HG03354 (cell line): ENCODE results near the gene TMEM266.

ENCODE experiments used
- ATAC-seq: cut with Tn5 transposase; IDR thresholded peaks from one replicate; pipeline ENCODE4 v1.9.1; 2021; ENCODE audit warnings: mild to moderate bottlenecking; ENCODE audit not compliant: unreplicated experiment, poor library complexity, severe bottlenecking

The TMEM266 gene

GRCh38 chr15:76197703-76198455 is 138.1 kb downstream of the TMEM266 start:
- ATAC-seq = no peak

DNA sequence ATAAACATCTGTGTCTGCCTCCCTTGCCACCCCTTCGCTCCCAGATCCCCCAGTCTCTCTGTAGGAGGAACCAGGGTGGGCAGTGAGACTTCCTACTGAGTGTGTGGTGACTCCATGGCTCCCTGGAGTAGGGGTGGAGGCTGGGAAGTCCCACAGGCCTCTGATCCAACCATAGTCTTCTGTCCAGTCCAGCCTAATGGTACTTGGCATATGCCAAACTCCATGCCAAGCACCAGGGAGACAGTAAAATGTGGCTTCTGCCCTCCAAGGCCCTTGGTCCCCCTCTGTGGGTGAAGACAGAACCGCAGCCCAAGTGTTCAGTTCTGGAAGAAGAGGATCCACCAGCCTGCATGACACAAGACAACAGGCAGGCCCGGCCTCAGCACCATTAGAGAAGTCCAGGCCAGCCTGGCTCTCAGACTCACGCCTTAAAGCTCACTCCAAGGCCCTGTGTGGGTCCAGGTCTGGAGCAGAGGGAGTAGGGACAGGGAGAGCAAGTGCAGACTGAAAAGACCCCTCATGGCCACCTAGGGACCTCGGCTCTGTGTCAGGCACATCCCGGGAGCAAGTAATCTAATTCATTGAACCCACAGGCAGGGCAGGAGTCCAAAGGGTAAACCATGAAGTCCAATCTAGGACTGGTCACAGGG is 138.8 kb downstream of the TMEM266 start:
- ATAC-seq = no peak

DNA sequence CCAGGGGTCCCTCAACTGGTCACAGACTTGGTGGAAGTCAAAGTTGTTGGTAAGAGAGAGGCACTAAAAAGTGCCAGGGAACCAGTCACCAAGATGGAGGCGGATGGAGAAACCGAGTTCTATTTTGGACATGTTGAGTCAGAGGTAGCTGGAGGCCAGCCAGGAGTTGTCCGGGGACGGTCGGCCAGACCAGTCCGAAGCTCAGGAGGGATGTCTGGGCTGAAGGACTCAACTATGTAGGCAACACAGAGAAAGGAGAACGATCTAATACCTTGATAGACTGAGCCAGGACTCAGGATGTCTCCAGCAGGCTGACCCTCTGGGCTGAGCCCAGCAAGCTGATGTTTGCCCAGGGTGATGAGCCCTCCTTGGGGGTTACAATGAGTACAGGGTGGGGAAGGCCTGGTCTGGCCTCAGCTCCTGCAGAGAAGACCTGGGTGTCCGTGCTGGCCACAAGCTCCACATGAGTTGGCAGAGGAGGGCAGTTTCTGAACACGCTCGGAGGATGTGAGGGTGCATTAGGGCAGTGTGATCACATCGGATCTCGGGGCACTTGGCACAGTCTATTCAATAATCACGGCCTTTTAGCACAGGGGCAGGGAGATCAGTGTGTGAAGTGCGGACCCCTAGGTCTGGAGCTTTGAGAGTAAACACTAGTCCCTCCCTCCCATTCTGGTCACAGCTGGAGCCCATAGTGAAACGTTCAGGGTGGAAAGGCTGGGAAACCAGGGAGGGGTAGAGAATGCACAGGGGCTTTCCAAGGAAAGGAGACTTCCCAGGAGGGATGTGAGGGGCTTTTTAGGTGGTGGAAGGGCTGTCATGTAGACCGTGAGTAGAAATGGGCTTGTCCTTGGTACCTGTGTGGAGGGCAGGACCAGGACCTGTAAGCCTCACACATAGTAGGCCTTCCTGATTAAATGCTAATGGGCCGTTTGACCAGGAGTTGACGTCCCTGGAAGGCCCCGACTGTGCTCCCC is 139.6 kb downstream of the TMEM266 start:
- no peak for ATAC-seq

GRCh38 chr15:76200083-76200465 is 140.3 kb downstream of the TMEM266 start:
- no peak for ATAC-seq

DNA sequence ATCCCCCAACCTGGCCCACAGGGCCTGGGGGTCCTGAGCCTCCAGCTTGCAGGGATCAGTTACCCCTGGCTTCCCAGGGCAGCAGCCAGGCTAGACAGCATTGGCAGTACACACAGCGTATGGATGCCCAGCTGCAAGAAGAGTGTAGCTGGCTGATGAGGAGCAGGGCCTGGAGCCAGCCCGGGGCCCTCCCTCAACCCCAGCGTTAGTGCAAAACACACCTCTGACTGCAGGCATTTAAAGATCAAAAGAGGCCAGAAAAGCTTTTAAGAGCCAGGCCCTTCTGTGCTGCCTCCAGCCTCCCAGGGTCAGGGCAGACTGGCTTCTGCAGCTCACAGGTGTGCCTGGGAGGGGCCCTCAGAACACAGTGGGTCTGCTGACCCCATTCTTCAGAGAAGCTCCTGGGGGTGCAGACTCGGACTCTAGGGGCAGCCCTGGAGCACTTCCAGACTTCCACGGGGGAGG is 140.9 kb downstream of the TMEM266 start:
- no peak for ATAC-seq

GRCh38 chr15:76201536-76202255 is 141.9 kb downstream of the TMEM266 start:
- no peak for ATAC-seq

- no peak for ATAC-seq
Measured at GRCh38 chr15:76203346-76204108, 143.7 kb downstream of the TMEM266 start.

GRCh38 chr15:76204109-76204845 is 144.5 kb downstream of the TMEM266 start:
- ATAC-seq = no peak

GRCh38 chr15:76204916-76205460 is 145.2 kb downstream of the TMEM266 start:
- no peak for ATAC-seq

- no peak for ATAC-seq
Measured at GRCh38 chr15:76206325-76206976, 146.7 kb downstream of the TMEM266 start.

DNA sequence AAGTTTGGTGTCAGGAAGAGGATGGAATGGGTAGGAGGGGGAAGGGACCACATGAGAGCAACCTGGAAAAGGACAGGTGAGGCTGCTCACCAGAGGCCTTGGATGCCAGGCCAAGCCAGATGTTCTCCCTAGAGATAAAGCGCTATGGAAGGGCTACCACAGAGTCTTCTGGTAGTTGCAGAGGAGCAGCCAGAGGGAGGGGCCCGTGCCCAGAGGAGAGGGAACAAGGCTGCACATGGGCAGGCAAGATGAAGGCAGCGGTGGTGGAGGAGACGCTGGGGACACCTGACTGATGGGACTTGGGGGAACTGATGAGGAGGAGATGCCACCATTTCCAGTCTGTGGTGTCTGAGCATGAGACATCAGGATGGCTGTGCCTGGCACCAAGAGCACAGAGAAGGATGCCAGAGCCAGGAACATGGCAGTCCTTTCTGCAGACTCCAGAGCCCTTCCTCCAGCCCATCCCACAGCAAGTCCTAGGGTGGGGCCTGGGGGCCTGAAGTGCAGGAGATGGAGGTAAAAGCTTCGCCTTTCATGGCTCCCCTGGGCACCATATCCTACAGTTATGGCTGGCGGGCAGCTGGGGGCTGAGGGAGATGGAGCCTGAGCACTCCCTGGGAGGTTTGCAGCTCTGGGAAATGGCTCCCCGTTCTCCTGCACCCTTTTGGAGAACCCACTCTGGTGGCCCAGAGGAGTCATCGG is 148.4 kb downstream of the TMEM266 start:
- no peak for ATAC-seq

- ATAC-seq = no peak
Measured at GRCh38 chr15:76208786-76209424, 149.1 kb downstream of the TMEM266 start.

DNA sequence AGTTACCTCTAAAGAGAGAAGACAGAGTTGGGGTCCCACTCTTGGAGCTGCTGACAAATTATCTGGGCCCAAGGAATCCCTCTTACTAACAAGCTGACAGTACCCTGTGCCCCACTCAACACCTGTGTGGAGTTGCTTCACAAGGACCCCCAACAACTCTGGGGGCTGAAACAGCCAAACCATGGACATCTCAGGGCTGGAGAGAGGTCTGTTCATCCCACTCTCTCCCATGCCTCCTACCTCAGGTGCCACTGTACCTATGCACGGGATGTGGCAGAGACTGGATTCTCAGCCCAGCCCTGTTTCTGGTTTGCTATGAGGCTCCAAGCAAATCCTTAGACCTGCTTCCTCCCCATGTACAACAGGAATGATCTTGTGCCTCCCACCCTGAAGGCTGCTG is 149.7 kb downstream of the TMEM266 start:
- no peak for ATAC-seq

- no peak for ATAC-seq
Measured at GRCh38 chr15:76209942-76210341, 150.2 kb downstream of the TMEM266 start.

DNA sequence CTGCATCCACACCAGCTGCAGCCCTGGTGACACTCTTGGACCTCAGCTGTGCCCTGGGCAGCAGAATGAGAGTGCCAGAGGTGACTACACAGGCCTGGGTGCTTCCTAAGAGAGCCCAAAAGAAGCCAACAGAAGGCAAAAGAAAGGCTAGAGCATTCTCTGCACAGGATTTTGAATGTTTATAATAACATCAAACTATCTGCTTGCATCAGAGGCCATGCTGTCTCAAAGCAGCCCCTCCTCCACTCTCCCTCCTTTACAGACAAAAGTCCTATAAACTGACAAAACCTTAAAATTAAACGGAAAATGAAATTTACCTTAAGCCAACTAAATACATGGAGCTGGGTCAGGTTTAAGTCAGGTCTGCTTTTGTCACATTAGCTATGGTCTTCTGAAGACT is 155.8 kb downstream of the TMEM266 start:
- ATAC-seq = no peak

DNA sequence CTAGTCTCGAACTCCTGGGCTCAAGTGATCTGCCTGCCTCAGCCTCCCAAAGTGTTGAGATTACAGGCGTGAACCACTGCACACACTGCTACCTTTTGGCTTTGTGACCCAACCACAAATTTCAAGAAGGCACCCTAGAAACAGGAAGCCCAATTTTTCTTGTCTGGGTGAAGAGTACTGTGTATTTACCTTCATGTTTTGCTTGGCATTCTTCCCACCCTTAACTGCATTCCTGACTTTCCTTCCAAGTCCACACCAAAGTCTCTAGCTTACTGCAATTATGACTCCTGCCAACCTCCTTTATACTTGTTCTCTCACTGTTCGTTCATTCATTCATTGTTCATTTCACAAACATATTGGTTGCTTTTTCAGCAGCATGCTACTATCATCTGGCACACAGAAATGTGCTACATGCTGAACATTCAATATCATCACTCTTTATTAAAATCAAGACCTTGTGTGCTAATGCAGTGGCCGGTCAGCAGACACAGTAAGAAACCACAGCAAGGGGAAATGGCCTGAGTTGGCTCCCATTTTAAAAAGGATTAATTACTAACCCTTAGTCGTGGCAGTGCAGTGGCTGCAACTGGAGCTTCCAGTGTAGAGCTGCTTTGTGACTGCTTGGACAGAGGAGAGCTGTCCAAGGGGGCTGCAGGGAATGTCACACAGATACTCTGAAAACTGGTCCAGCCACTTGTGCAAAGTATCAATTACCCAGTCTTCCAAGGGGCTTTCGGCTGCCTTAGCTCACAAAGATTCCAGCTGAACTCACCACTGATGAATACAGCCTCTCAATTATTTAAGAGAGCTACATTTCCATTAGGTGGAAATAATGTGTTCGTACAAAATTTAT is 157.5 kb downstream of the TMEM266 start:
- ATAC-seq = no peak
